GM19438 (cell line): ENCODE measurements around the gene FUT9.
"Not testable (repeated sequence)": the region's sequence is repeated elsewhere in the genome, so short reads cannot be mapped to it uniquely, and the experiment has no call there.

Source experiments
- ATAC-seq: cut with Tn5 transposase; IDR thresholded peaks from one replicate; pipeline ENCODE4 v1.9.1; 2021; ENCODE audit warnings: low read depth; ENCODE audit not compliant: unreplicated experiment

The FUT9 gene

DNA sequence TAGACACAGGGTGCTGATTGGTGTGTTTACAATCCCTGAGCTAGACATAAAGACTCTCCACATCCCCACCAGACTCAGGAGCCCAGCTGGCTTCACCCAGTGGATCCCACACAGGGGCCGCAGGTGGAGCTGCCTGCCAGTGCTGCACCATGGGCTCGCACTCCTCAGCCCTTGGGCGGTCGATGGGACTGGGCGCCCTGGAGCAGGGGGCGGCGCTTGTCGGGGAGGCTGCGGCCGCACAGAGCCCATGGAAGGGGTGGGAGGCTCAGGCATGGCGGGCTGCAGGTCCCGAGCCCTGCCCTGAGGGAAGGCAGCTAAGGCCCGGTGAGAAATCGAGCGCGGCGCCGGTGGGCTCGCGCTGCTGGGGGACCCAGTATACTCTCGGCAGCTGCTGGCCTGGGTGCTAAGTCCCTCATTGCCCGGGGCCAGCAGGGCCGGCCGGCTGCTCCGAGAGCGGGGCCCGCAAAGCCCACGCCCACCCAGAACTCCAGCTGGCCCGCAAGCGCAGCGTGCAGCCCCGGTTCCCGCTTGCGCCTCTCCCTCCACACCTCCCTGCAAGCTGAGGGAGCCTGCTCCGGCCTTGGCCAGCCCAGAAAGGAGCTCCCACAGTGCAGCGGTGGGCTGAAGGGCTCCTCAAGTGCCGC, 245.1 kb downstream of the FUT9 start:
- ATAC-seq = not testable (repeated sequence)
